HG03521 (cell line): Measurements from ENCODE around the gene NAA60.

Experiments used
- ATAC-seq: cut with Tn5 transposase; IDR thresholded peaks from one replicate; pipeline ENCODE4 v1.9.1; 2021; ENCODE audit warnings: mild to moderate bottlenecking, moderate library complexity; ENCODE audit not compliant: unreplicated experiment

Gene NAA60

DNA sequence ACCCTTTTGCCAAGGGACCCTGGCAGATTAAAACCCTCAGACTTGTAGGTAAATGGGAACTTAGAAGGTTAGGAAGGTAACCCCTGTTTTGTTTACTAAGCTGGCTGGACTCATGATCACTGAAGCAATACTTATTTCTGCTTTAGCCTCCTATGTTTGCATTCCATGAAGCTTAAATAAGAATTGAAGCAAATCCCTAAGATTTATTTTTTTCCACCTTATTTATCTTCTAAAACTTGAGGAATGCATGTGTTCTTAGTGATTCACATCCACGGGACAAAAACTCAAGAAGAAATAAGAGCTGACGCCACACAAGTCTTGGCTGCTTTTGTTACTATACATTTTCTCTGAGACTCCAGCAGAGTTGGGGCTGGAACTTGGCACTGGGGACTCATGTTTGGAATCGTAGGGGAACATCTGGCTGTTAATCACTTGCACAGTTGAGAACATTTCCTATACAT, 92.8 kb downstream of the NAA60 start:
- no peak for ATAC-seq
